Epithelial cell of esophagus (primary cell): ENCODE results near the gene PCDHGA1.

Experiments
- DNase-seq: peaks from one replicate; pipeline ENCODE4 v3.0.0; 2010; ENCODE audit warnings: low read depth
- H3K4me3 ChIP-seq: 2 replicates; pipeline ENCODE4 v1.5.1; 2011; ENCODE audit warnings: mild to moderate bottlenecking, low read length, control low read depth
- CTCF ChIP-seq: IDR thresholded peaks from 2 replicates; pipeline ENCODE4 v1.5.1; 2011; ENCODE audit warnings: low read depth, mild to moderate bottlenecking, low read length, control low read depth, inconsistent platforms; ENCODE audit not compliant: insufficient read depth; ENCODE audit errors: missing control alignments

The PCDHGA1 gene

DNA sequence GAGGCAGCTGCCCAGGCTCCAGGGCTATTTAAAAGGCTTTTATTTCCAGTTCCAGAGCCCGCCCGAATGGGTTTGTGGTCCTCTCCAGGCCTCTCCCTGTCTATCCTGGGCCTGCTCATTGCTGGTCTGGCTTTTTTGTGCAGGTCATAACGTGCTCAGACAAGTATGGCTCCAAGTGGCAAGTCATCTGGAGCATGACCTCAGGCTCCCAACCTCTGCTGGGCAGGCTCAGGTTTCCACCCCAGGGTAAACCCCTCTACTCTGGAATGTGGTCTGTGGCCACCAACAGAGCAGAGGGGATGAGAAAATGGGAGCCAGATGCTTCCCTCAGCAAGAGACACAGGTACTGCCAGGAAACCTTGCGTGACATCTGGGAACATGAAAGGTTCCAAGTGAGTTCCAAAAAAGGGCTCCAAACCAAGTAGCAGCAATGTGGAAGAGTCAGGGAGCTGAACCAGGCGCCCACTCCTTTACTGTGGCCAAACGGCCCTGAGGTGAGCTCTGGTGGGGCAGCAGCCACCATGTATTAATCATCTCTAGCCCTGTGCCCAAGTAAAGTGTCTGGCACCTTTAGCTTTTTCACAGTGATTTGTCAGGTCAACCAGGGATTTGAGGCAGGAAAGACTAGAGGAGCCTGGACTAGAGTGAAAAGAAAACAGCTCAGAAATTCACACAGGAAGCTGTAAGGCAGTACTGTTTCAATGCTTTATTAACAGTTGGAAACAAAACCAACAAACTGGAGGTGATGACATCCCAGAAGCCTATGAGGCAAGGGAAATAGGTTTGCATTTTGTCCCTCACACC lies 184.2 kb downstream of the PCDHGA1 start:
- peak; percentile 96 for DNase-seq
- no peak overlapping the region for H3K4me3 ChIP-seq
- TF ChIP-seq CTCF, result no peak

- DNase-seq, result no peak
- TF ChIP-seq CTCF, result no peak
- H3K4me3 ChIP-seq, result no peak overlapping the region
Measured at GRCh38 chr5:141515141-141515540, 184.8 kb downstream of the PCDHGA1 start.

GRCh38 chr5:141515946-141516671 lies 185.8 kb downstream of the PCDHGA1 start:
- no peak for DNase-seq
- TF ChIP-seq CTCF, result no peak
- no peak overlapping the region for H3K4me3 ChIP-seq

DNA sequence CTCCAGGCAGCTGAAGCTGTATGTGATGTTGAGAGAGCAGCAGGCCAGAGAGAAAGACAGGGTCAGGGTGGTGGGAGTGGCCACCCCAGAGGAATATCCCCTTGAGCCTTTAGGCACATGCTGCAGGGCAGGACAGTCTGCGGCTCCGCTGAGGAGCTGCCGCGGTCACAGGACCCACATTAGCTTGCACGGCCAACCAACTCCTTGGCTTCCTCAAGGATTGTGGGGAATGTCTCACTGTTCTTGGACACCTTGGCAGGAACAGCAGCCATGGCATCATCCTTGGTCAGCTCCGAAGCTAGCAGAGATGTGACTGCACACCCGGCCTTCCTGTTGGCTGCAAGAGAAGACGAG lies 186.3 kb downstream of the PCDHGA1 start:
- H3K4me3 ChIP-seq, result no peak overlapping the region
- no peak for DNase-seq
- TF ChIP-seq CTCF, result no peak

DNA sequence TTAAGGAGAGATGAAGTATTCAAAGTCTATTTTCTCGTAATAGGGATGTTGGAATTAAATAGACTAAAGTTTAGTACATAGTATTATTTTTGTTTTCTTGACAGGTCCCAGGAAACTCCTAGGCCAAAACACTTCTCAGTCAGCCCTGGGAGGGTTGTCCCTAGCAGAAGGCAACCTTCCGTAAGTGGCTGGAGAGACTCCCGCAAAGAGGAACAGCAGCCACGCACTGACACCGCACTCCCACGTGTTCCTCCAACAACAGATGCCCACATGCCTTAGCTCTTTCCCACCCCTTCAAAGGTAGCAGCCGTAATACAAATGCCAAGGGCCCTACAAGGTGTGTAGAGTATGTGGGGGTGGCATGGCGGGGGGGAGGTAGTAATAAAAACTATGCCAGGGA lies 187.0 kb downstream of the PCDHGA1 start:
- no peak for DNase-seq
- TF ChIP-seq CTCF, result no peak

DNA sequence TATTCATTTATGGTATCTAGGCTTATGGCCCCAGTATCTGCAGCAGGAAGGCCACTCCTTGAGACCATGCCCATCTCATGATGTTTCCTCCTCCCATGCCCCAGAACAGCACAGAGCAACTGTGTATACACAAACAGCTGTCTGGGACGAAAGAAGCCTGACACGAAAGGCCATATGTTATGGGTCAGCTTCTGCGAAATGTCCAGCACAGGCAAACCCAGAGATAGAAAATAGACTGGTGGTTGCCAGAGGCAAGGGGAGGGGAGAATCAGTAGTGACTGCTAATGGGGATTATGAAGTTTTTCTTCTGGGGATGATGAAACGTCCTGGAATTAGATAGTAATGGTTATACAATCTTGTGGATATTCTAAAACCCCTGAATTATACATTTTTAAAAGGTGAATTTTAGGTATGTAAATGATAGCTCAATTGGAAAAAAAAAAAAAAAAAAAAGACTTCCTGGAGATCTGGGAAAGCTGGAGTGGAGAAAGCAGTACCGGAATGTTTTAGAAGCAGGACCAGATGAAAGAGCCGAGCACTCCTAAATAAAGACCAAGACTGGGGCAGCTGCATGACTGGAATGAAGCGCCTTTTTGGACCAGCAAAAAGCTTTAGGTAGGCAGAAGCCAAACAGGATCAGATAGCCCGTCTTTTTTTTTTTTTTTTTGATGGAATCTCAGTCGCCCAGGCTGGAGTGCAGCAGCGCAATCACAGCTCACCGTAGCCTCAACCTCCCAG lies 187.7 kb downstream of the PCDHGA1 start:
- H3K4me3 ChIP-seq, result no peak overlapping the region
- TF ChIP-seq CTCF, result no peak
- no peak for DNase-seq

More for the DNA sequence above, 187.0 kb downstream of the PCDHGA1 start:
- H3K4me3 ChIP-seq, result no peak overlapping the region
